CD4-positive, alpha-beta T cell (primary cell): ENCODE measurements around the gene MAD2L1BP. TPM values are rescaled to one million over a fixed set of nuclear protein-coding genes. Genes with fewer than 3 reads are reported as not detected.
A peak's percentile ranks its signal among the peaks of the same experiment; 100 is the strongest.

Experiments used
- ATAC-seq: fragments of 200-7000 bp; cut with Tn5 transposase; one replicate; pipeline ENCODE4 v1.10.0; 2022; ENCODE audit warnings: mild to moderate bottlenecking; ENCODE audit not compliant: poor library complexity
- CTCF ChIA-PET: fragments of 350-600 bp; sonication (Branson Sonifier 250); formaldehyde crosslinking; loops from one replicate; lab custom pipeline; 2021; ENCODE audit warnings: antibody characterized with exemption, inconsistent platforms; lab: Charles Lee
- POLR2A ChIA-PET: fragments of 350-600 bp; sonication (Branson Sonifier 250); formaldehyde crosslinking; loops from one replicate; lab custom pipeline; 2021; ENCODE audit warnings: antibody characterized with exemption, inconsistent platforms; lab: Charles Lee
- DNase-seq, 14 experiments: peaks; one replicate each; pipeline ENCODE4 v3.0.0-alpha.2; 2013 to 2020; ENCODE audit warnings: mixed read lengths in 2 of 14
- H3K27ac ChIP-seq, 2 donors: one replicate each; pipeline versions ENCODE4 v1.5.1 to v1.7.0; 2013; ENCODE audit warnings: low read length in 2 of 2, low read depth in 1 of 2, mild to moderate bottlenecking in 1 of 2
- H3K27me3 ChIP-seq, 2 experiments: 1 replicate in 1 of 2; 2 replicates in 1 of 2; pipeline versions ENCODE4 v1.6.1 to v1.7.0; 2013; ENCODE audit warnings: low read length in 2 of 2, control low read depth in 1 of 2, mild to moderate bottlenecking in 1 of 2, moderate library complexity in 1 of 2; ENCODE audit not compliant: insufficient read depth in 2 of 2, control insufficient read depth in 1 of 2
- H3K36me3 ChIP-seq: one replicate; pipeline ENCODE4 v1.6.1; 2013; ENCODE audit warnings: low read length, control low read depth; ENCODE audit not compliant: insufficient read depth
- H3K4me1 ChIP-seq: one replicate; pipeline ENCODE4 v1.6.1; 2013; ENCODE audit warnings: low read length, control low read depth; ENCODE audit not compliant: insufficient read depth
- H3K4me3 ChIP-seq: one replicate; pipeline ENCODE4 v1.5.1; 2013; ENCODE audit warnings: mild to moderate bottlenecking, low read length, moderate library complexity
- H3K9me3 ChIP-seq, 2 experiments: 1 replicate in 1 of 2; 2 replicates in 1 of 2; pipeline versions ENCODE4 v1.6.1 to v1.7.0; 2013; ENCODE audit warnings: low read length in 2 of 2, mild to moderate bottlenecking in 2 of 2, control low read depth in 1 of 2, moderate library complexity in 1 of 2; ENCODE audit not compliant: control insufficient read depth in 1 of 2, insufficient read depth in 1 of 2
- H3K27ac Mint-ChIP-seq: one replicate; pipeline ENCODE4 v1.8.0; 2020; ENCODE audit warnings: mixed read lengths
- H3K27me3 Mint-ChIP-seq: one replicate; pipeline ENCODE4 v1.8.0; 2021; ENCODE audit warnings: mixed read lengths
- H3K36me3 Mint-ChIP-seq: one replicate; pipeline ENCODE4 v1.8.0; 2021; ENCODE audit warnings: low read depth, mixed read lengths
- H3K4me1 Mint-ChIP-seq: one replicate; pipeline ENCODE4 v1.8.0; 2021; ENCODE audit warnings: low read depth, mixed read lengths
- H3K4me3 Mint-ChIP-seq: one replicate; pipeline ENCODE4 v1.8.0; 2020; ENCODE audit warnings: mild to moderate bottlenecking, mixed read lengths
- H3K9me3 Mint-ChIP-seq: one replicate; pipeline ENCODE4 v1.8.0; 2020; ENCODE audit warnings: mixed read lengths
- intact Hi-C, 2 experiments: fragments of 100-400 bp; cut with DNase I in 1 of 2; cut with micrococcal nuclease in 1 of 2; formaldehyde crosslinking; loops; one replicate each; pipeline versions ENCODE4 v1.15.1 to v1.9.0; 2023 to 2025; cut with DNase I, micrococcal nuclease
- total RNA-seq, 174 experiments: library from RNA in 2 of 174; stranded (reverse) in 2 of 174; gene quantifications; one replicate each; pipeline ENCODE4 v1.2.3 and lab custom pipeline; 2021 to 2026
- TF ChIP-seq, protein P1 (sequence below): fragments of 200-600 bp; IDR thresholded peaks from one replicate; pipeline ENCODE4 v1.8.0; 2022; ENCODE audit warnings: antibody characterized with exemption, mild to moderate bottlenecking

The MAD2L1BP gene
- total RNA-seq, 2 experiments from 2014 or later: 36.6 to 39.2 TPM

DNA sequence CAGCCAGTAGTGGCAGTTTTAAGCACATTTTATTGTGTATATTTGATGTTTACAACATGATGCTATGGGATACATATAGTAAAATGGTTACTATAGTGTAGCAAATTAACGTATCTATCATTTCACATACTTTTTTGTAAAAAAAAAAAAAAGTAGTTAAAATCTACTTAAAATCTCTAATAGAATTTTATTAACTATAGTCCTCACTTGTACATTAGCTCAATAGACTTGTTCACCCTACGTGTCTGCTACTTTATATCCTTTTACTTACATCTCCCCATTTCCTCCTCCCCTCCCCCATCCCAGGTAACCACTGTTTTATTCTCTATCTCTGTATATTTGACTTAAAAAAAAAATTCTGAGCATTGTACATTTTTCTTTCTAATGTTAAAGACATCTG, 29.6 kb upstream of the MAD2L1BP start:
- Histone ChIP-seq H3K4me1 (no peaks in the 10 kb centered on the region), H3K4me3 (no peak overlapping the region), H3K27me3 (no peaks in the 10 kb centered on the region), H3K27ac (no peak overlapping the region), H3K9me3 (no peaks in the 10 kb centered on the region), H3K36me3 (peaks cover 67% of the 10 kb centered on the region)
- ChIA-PET POLR2A (interaction anchor here (1.2 kb wide), 1 partner anchor 23 kb away, joined by 3 read pairs; the partner anchor contains the start of gene GTPBP2), CTCF (no interaction called here)
- Mint-ChIP-seq H3K27ac (no peak overlapping the region), H3K27me3 (no peaks in the 10 kb centered on the region), H3K36me3 (peaks cover 68% of the 10 kb centered on the region), H3K4me3 (no peak overlapping the region), H3K4me1 (no peaks in the 10 kb centered on the region), H3K9me3 (no peaks in the 10 kb centered on the region)
- intact Hi-C loops: loop anchor here in 1 of 2 experiments (5.0 to 10.0 kb wide), 3 partner anchors 61 to 471 kb away; no protein-coding TSS in a partner anchor
- DNase-seq: no peak
- TF ChIP-seq, protein P1, sequence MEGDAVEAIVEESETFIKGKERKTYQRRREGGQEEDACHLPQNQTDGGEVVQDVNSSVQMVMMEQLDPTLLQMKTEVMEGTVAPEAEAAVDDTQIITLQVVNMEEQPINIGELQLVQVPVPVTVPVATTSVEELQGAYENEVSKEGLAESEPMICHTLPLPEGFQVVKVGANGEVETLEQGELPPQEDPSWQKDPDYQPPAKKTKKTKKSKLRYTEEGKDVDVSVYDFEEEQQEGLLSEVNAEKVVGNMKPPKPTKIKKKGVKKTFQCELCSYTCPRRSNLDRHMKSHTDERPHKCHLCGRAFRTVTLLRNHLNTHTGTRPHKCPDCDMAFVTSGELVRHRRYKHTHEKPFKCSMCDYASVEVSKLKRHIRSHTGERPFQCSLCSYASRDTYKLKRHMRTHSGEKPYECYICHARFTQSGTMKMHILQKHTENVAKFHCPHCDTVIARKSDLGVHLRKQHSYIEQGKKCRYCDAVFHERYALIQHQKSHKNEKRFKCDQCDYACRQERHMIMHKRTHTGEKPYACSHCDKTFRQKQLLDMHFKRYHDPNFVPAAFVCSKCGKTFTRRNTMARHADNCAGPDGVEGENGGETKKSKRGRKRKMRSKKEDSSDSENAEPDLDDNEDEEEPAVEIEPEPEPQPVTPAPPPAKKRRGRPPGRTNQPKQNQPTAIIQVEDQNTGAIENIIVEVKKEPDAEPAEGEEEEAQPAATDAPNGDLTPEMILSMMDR: no peak
- no peak for ATAC-seq

DNA sequence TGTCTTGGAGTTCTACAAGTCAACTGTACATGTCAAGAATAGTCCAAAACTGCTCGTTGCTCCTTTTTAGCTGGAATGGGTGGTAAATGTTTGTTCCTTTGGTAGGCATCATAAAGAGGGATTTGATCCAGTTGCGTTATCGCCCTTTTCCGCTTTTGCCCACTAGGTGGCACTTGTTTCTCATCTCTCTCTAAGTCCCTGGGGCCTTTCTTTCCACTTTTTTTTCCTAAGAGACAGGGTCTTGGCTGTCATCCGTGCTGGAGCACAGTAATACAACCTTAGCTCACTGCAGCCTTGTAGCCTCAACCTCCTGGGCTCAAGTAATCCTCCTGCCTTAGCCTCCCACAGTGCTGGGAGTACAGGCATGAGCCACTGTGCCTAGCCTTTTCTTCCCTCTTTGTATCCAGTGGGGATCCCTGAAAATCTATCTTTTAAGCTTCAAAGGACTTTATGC, 27.3 kb upstream of the MAD2L1BP start:
- no peak overlapping the region for H3K27ac Mint-ChIP-seq
- Histone ChIP-seq H3K4me3 (no peak overlapping the region), H3K9me3 (no peaks in the 10 kb centered on the region), H3K36me3 (peaks cover 56% of the 10 kb centered on the region), H3K27ac (no peak overlapping the region), H3K4me1 (no peaks in the 10 kb centered on the region), H3K27me3 (no peaks in the 10 kb centered on the region)
- peak; percentile 32 to 77 (median 49) for DNase-seq
- H3K36me3 Mint-ChIP-seq: peaks cover 69% of the 10 kb centered on the region
- no peaks in the 10 kb centered on the region for H3K4me1 Mint-ChIP-seq
- no peaks in the 10 kb centered on the region for H3K27me3 Mint-ChIP-seq
- ChIA-PET CTCF (interaction anchor here (0.5 to 2.2 kb wide), 9 partner anchors 10 to 490 kb away, joined by 3 to 8 read pairs (median 4); partner anchors contain the start of gene GTPBP2), POLR2A (interaction anchor here (0.8 to 1.7 kb wide), 2 partner anchors 21 to 27 kb away, joined by 3 to 4 read pairs; partner anchors contain the start of genes GTPBP2 and MAD2L1BP)
- no peak overlapping the region for H3K4me3 Mint-ChIP-seq
- intact Hi-C loops: loop anchor here in 1 of 2 experiments (5.0 to 10.0 kb wide), 3 partner anchors 59 to 469 kb away; no protein-coding TSS in a partner anchor
- ATAC-seq: peak; percentile 48
- TF ChIP-seq, protein P1: peak; percentile 91
- no peaks in the 10 kb centered on the region for H3K9me3 Mint-ChIP-seq

DNA sequence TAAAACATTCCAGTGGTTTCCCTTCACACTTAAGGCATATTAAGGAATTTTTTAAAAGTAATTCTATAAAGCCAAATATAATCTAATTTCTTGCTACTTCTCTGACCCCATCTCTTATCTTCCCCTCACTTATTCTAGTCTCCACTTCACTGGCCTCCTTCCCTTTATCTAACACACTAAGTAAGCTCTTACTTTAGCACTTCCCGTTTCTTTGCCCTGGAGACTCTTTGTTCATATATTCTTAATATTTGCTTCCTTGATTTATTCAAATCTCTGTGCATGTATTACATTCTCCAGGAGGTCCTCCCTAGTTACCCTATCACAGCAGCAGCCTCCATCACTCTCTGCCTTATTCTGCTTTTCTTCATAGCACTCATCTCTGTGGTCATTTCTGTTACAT, 26.8 kb upstream of the MAD2L1BP start:
- Mint-ChIP-seq H3K4me3 (no peak overlapping the region), H3K27ac (no peak overlapping the region), H3K27me3 (no peaks in the 10 kb centered on the region), H3K4me1 (no peaks in the 10 kb centered on the region), H3K36me3 (peaks cover 69% of the 10 kb centered on the region), H3K9me3 (no peaks in the 10 kb centered on the region)
- Histone ChIP-seq H3K36me3 (peaks cover 56% of the 10 kb centered on the region), H3K4me1 (no peaks in the 10 kb centered on the region), H3K4me3 (no peak overlapping the region), H3K27ac (no peak overlapping the region), H3K27me3 (no peaks in the 10 kb centered on the region), H3K9me3 (no peaks in the 10 kb centered on the region)
- DNase-seq (no peak), ATAC-seq (no peak)
- TF ChIP-seq, protein P1: no peak
- intact Hi-C loops: loop anchor here in 1 of 2 experiments (5.0 to 10.0 kb wide), 3 partner anchors 58 to 468 kb away; no protein-coding TSS in a partner anchor
- ChIA-PET CTCF (interaction anchor here (0.5 to 2.2 kb wide), 8 partner anchors 9 to 490 kb away, joined by 3 to 8 read pairs (median 4); partner anchors contain the start of gene GTPBP2), POLR2A (interaction anchor here (1.7 kb wide), 1 partner anchor 27 kb away, joined by 4 read pairs; the partner anchor contains the start of gene MAD2L1BP)
